Colonic mucosa (tissue), 4 donors: Measurements from ENCODE around the gene MT4. TPM values are rescaled to one million over a fixed set of nuclear protein-coding genes. Genes with fewer than 3 reads are reported as not detected.

Experiments used
- DNase-seq: peaks from one replicate; pipeline ENCODE4 v3.0.0-alpha.2; 2020
- H3K27ac ChIP-seq: fragments of 200-600 bp; one replicate; pipeline ENCODE4 v1.8.0; 2021
- H3K27me3 ChIP-seq: fragments of 200-600 bp; one replicate; pipeline ENCODE4 v1.8.0; 2021
- H3K36me3 ChIP-seq: fragments of 200-600 bp; one replicate; pipeline ENCODE4 v1.8.0; 2021
- H3K4me1 ChIP-seq: fragments of 200-600 bp; one replicate; pipeline ENCODE4 v1.8.0; 2021; ENCODE audit warnings: mild to moderate bottlenecking
- H3K4me3 ChIP-seq: fragments of 200-600 bp; one replicate; pipeline ENCODE4 v1.8.0; 2021
- H3K9ac ChIP-seq, 2 donors: one replicate each; pipeline ENCODE4 v1.7.0; 2013; ENCODE audit warnings: control low read depth in 2 of 2, low read depth in 2 of 2, low read length in 2 of 2
- H3K9me3 ChIP-seq: fragments of 200-600 bp; one replicate; pipeline ENCODE4 v1.8.0; 2021
- CTCF ChIP-seq: fragments of 200-600 bp; IDR thresholded peaks from one replicate; pipeline ENCODE4 v1.8.0; 2022; ENCODE audit warnings: antibody characterized with exemption, mild to moderate bottlenecking
- intact Hi-C: fragments of 100-400 bp; cut with DNase I; formaldehyde crosslinking; loops from one replicate; pipeline ENCODE4 v1.14.1; 2022
- total RNA-seq, 2 donors: library from RNA; stranded (reverse); fragmentation: NEBNext Ultra II Directional in 1 of 2; extraction: Animal tissue kit (Norgen Biotek cat#: 25700) in 1 of 2; gene quantifications; one replicate each; pipeline ENCODE4 v1.2.1, GENCODE V29; 2021
- donor health status: healthy.
- donor health status: DM: no; HTN: no; CAD: no.
- donor health status: DM: no; HTN: no; CAD: no.

Gene MT4
- total RNA-seq, 2 donors from 2014 or later, result not detected

- Histone ChIP-seq H3K9ac (no peak overlapping the region), H3K4me1 (no peaks in the 10 kb centered on the region), H3K27me3 (no peaks in the 10 kb centered on the region), H3K27ac (no peak overlapping the region), H3K4me3 (no peak overlapping the region), H3K36me3 (no peaks in the 10 kb centered on the region), H3K9me3 (no peaks in the 10 kb centered on the region)
- intact Hi-C loops, result no loop called here
- TF ChIP-seq CTCF, result no peak
- no peak for DNase-seq
These were observed 25.2 kb upstream of the MT4 start for GRCh38 chr16:56539656-56540055.

GRCh38 chr16:56542039-56542438 is 22.8 kb upstream of the MT4 start:
- Histone ChIP-seq H3K27me3 (no peaks in the 10 kb centered on the region), H3K36me3 (no peaks in the 10 kb centered on the region), H3K9me3 (no peaks in the 10 kb centered on the region), H3K9ac (no peak overlapping the region), H3K27ac (no peak overlapping the region), H3K4me1 (no peaks in the 10 kb centered on the region), H3K4me3 (no peak overlapping the region)
- intact Hi-C loops, result no loop called here
- no peak for DNase-seq
- no peak for TF ChIP-seq CTCF

- no peaks in the 10 kb centered on the region for H3K4me1 ChIP-seq
- no peak for TF ChIP-seq CTCF
- DNase-seq, result no peak
- no peak overlapping the region for H3K9ac ChIP-seq
- H3K36me3 ChIP-seq, result no peaks in the 10 kb centered on the region
- no peaks in the 10 kb centered on the region for H3K27me3 ChIP-seq
- H3K9me3 ChIP-seq, result no peaks in the 10 kb centered on the region
- no peak overlapping the region for H3K4me3 ChIP-seq
- intact Hi-C loops, result no loop called here
- H3K27ac ChIP-seq, result no peak overlapping the region
These were observed 17.5 kb upstream of the MT4 start for GRCh38 chr16:56547120-56547948.

- no peaks in the 10 kb centered on the region for H3K9me3 ChIP-seq
- TF ChIP-seq CTCF, result no peak
- no peaks in the 10 kb centered on the region for H3K36me3 ChIP-seq
- H3K9ac ChIP-seq, result no peak overlapping the region
- H3K4me3 ChIP-seq, result no peak overlapping the region
- H3K27me3 ChIP-seq, result no peaks in the 10 kb centered on the region
- H3K27ac ChIP-seq, result no peak overlapping the region
- intact Hi-C loops, result no loop called here
- H3K4me1 ChIP-seq, result no peaks in the 10 kb centered on the region
- DNase-seq, result no peak
These were observed 16.8 kb upstream of the MT4 start for GRCh38 chr16:56547949-56548567.

- no peak overlapping the region for H3K4me3 ChIP-seq
These were observed 15.7 kb upstream of the MT4 start for GRCh38 chr16:56549161-56549560.

More at GRCh38 chr16:56549161-56549560, 15.7 kb upstream of the MT4 start:
- Histone ChIP-seq H3K36me3 (no peaks in the 10 kb centered on the region), H3K9ac (no peak overlapping the region), H3K27ac (no peak overlapping the region), H3K27me3 (no peaks in the 10 kb centered on the region), H3K4me1 (no peaks in the 10 kb centered on the region), H3K9me3 (no peaks in the 10 kb centered on the region)
- no peak for DNase-seq
- intact Hi-C loops, result no loop called here
- TF ChIP-seq CTCF, result no peak
